ENCODE data around the gene CLEC18C. TPM values are rescaled to one million over a fixed set of nuclear protein-coding genes. Genes with fewer than 3 reads are reported as not detected.
"Not testable (repeated sequence)": the region's sequence is repeated elsewhere in the genome, so short reads cannot be mapped to it uniquely, and the experiment has no call there.

Gene CLEC18C
- total RNA-seq, 1 experiment from 2014 or later = 0.59 TPM

- BruUV-seq (replicated peaks); H2AFZ ChIP-seq (ENCODE audit: low read depth, low read length, poor library complexity, severe bottlenecking); H3K27ac ChIP-seq (ENCODE audit: low read depth, low read length); H3K9me2 ChIP-seq (ENCODE audit: insufficient read depth); CTCF ChIA-PET; H3K9me3 ChIP-seq (ENCODE audit: control insufficient read depth in 1 of 2, insufficient read depth in 1 of 2, low read depth in 1 of 2, low read length in 2 of 2); H3K27me3 ChIP-seq (ENCODE audit: insufficient read depth, low read length); H4K20me1 ChIP-seq (ENCODE audit: insufficient read depth); intact Hi-C loops (cut with micrococcal nuclease); H3K79me2 ChIP-seq (ENCODE audit: insufficient read depth, low read length); H3K36me3 ChIP-seq (ENCODE audit: control insufficient read depth in 1 of 2, insufficient read depth in 2 of 2, low read length in 2 of 2); RAD21 ChIA-PET (ENCODE audit: low non-redundant PET in 1 of 2, low total read pairs in 2 of 2, uncharacterized antibody in 2 of 2, unreplicated experiment in 2 of 2); ATAC-seq; H3K4me3 ChIP-seq (replicated peaks in 1 of 2; ENCODE audit: low read depth in 1 of 2, low read length in 2 of 2); POLR2A ChIA-PET; H3K4me2 ChIP-seq (ENCODE audit: low read length); DNase-seq (ENCODE audit: low read depth, low spot score); H3K9ac ChIP-seq (ENCODE audit: low read length); H3K4me1 ChIP-seq (ENCODE audit: control insufficient read depth in 1 of 2, insufficient read depth in 2 of 2, low read length in 2 of 2): not testable (repeated sequence)
These were observed 45.0 kb downstream of the CLEC18C start for GRCh38 chr16:70218586-70218985.

GRCh38 chr16:70222574-70222973 lies 49.0 kb downstream of the CLEC18C start:
- H4K20me1 ChIP-seq (ENCODE audit: insufficient read depth); H3K9ac ChIP-seq (ENCODE audit: low read length); DNase-seq (ENCODE audit: low read depth, low spot score); H3K36me3 ChIP-seq (ENCODE audit: control insufficient read depth in 1 of 2, insufficient read depth in 2 of 2, low read length in 2 of 2); intact Hi-C loops (cut with micrococcal nuclease); ATAC-seq; H3K9me2 ChIP-seq (ENCODE audit: insufficient read depth); RAD21 ChIA-PET (ENCODE audit: low non-redundant PET in 1 of 2, low total read pairs in 2 of 2, uncharacterized antibody in 2 of 2, unreplicated experiment in 2 of 2); H3K9me3 ChIP-seq (ENCODE audit: control insufficient read depth in 1 of 2, insufficient read depth in 1 of 2, low read depth in 1 of 2, low read length in 2 of 2); BruUV-seq (replicated peaks); H3K79me2 ChIP-seq (ENCODE audit: insufficient read depth, low read length); CTCF ChIA-PET; H3K4me2 ChIP-seq (ENCODE audit: low read length); H3K27ac ChIP-seq (ENCODE audit: low read depth, low read length); H3K4me3 ChIP-seq (replicated peaks in 1 of 2; ENCODE audit: low read depth in 1 of 2, low read length in 2 of 2); H3K27me3 ChIP-seq (ENCODE audit: insufficient read depth, low read length); H3K4me1 ChIP-seq (ENCODE audit: control insufficient read depth in 1 of 2, insufficient read depth in 2 of 2, low read length in 2 of 2); H2AFZ ChIP-seq (ENCODE audit: low read depth, low read length, poor library complexity, severe bottlenecking): not testable (repeated sequence)
- POLR2A ChIA-PET = interaction anchor here (0.5 kb wide), 1 partner anchor 1037 kb away, joined by 3 read pairs; no protein-coding TSS in a partner anchor

- H3K36me3 ChIP-seq (ENCODE audit: control insufficient read depth in 1 of 2, insufficient read depth in 2 of 2, low read length in 2 of 2); H3K27ac ChIP-seq (ENCODE audit: low read depth, low read length); H4K20me1 ChIP-seq (ENCODE audit: insufficient read depth); intact Hi-C loops (cut with micrococcal nuclease); H3K9ac ChIP-seq (ENCODE audit: low read length); H3K4me3 ChIP-seq (replicated peaks in 1 of 2; ENCODE audit: low read depth in 1 of 2, low read length in 2 of 2); H3K4me2 ChIP-seq (ENCODE audit: low read length); POLR2A ChIA-PET; H3K9me3 ChIP-seq (ENCODE audit: control insufficient read depth in 1 of 2, insufficient read depth in 1 of 2, low read depth in 1 of 2, low read length in 2 of 2); H3K9me2 ChIP-seq (ENCODE audit: insufficient read depth); BruUV-seq (replicated peaks); H3K27me3 ChIP-seq (ENCODE audit: insufficient read depth, low read length); H3K79me2 ChIP-seq (ENCODE audit: insufficient read depth, low read length); H3K4me1 ChIP-seq (ENCODE audit: control insufficient read depth in 1 of 2, insufficient read depth in 2 of 2, low read length in 2 of 2); DNase-seq (ENCODE audit: low read depth, low spot score); H2AFZ ChIP-seq (ENCODE audit: low read depth, low read length, poor library complexity, severe bottlenecking); ATAC-seq; RAD21 ChIA-PET (ENCODE audit: low non-redundant PET in 1 of 2, low total read pairs in 2 of 2, uncharacterized antibody in 2 of 2, unreplicated experiment in 2 of 2); CTCF ChIA-PET: not testable (repeated sequence)
These were observed 49.6 kb downstream of the CLEC18C start for GRCh38 chr16:70223216-70223615.

GRCh38 chr16:70223971-70224513 lies 50.5 kb downstream of the CLEC18C start:
- H3K36me3 ChIP-seq (ENCODE audit: control insufficient read depth in 1 of 2, insufficient read depth in 2 of 2, low read length in 2 of 2); H3K27me3 ChIP-seq (ENCODE audit: insufficient read depth, low read length); H3K9ac ChIP-seq (ENCODE audit: low read length); RAD21 ChIA-PET (ENCODE audit: low non-redundant PET in 1 of 2, low total read pairs in 2 of 2, uncharacterized antibody in 2 of 2, unreplicated experiment in 2 of 2); H3K4me2 ChIP-seq (ENCODE audit: low read length); H2AFZ ChIP-seq (ENCODE audit: low read depth, low read length, poor library complexity, severe bottlenecking); CTCF ChIA-PET; H4K20me1 ChIP-seq (ENCODE audit: insufficient read depth); H3K27ac ChIP-seq (ENCODE audit: low read depth, low read length); H3K4me1 ChIP-seq (ENCODE audit: control insufficient read depth in 1 of 2, insufficient read depth in 2 of 2, low read length in 2 of 2); H3K4me3 ChIP-seq (replicated peaks in 1 of 2; ENCODE audit: low read depth in 1 of 2, low read length in 2 of 2); H3K79me2 ChIP-seq (ENCODE audit: insufficient read depth, low read length); H3K9me2 ChIP-seq (ENCODE audit: insufficient read depth); intact Hi-C loops (cut with micrococcal nuclease); POLR2A ChIA-PET; DNase-seq (ENCODE audit: low read depth, low spot score); ATAC-seq; BruUV-seq (replicated peaks); H3K9me3 ChIP-seq (ENCODE audit: control insufficient read depth in 1 of 2, insufficient read depth in 1 of 2, low read depth in 1 of 2, low read length in 2 of 2): not testable (repeated sequence)

- BruUV-seq (replicated peaks); POLR2A ChIA-PET; H3K9me3 ChIP-seq (ENCODE audit: control insufficient read depth in 1 of 2, insufficient read depth in 1 of 2, low read depth in 1 of 2, low read length in 2 of 2); H3K36me3 ChIP-seq (ENCODE audit: control insufficient read depth in 1 of 2, insufficient read depth in 2 of 2, low read length in 2 of 2); RAD21 ChIA-PET (ENCODE audit: low non-redundant PET in 1 of 2, low total read pairs in 2 of 2, uncharacterized antibody in 2 of 2, unreplicated experiment in 2 of 2); ATAC-seq; H3K9me2 ChIP-seq (ENCODE audit: insufficient read depth); CTCF ChIA-PET; DNase-seq (ENCODE audit: low read depth, low spot score); H3K27ac ChIP-seq (ENCODE audit: low read depth, low read length); H3K79me2 ChIP-seq (ENCODE audit: insufficient read depth, low read length); H3K27me3 ChIP-seq (ENCODE audit: insufficient read depth, low read length); intact Hi-C loops (cut with micrococcal nuclease); H3K4me2 ChIP-seq (ENCODE audit: low read length); H2AFZ ChIP-seq (ENCODE audit: low read depth, low read length, poor library complexity, severe bottlenecking); H4K20me1 ChIP-seq (ENCODE audit: insufficient read depth); H3K4me3 ChIP-seq (replicated peaks in 1 of 2; ENCODE audit: low read depth in 1 of 2, low read length in 2 of 2); H3K9ac ChIP-seq (ENCODE audit: low read length); H3K4me1 ChIP-seq (ENCODE audit: control insufficient read depth in 1 of 2, insufficient read depth in 2 of 2, low read length in 2 of 2): not testable (repeated sequence)
These were observed 51.1 kb downstream of the CLEC18C start for GRCh38 chr16:70224645-70225044.
